Thoracic aorta (tissue), 2 donors: ENCODE measurements around the gene INAVA. TPM values are rescaled to one million over a fixed set of nuclear protein-coding genes. Genes with fewer than 3 reads are reported as not detected.

Source experiments
- ATAC-seq: fragments of 150-250 bp; one replicate; pipeline ENCODE4 v1.8.0; 2017; ENCODE audit warnings: low read depth; ENCODE audit not compliant: insufficient number of reproducible peaks, low FRiP score
- DNase-seq: peaks from one replicate; pipeline ENCODE4 v3.0.0-alpha.2; 2020; ENCODE audit warnings: low spot score
- H3K27ac ChIP-seq, 2 donors: fragments of 200-600 bp; sonication (generic); 1 replicate in 1 of 2; 2 replicates in 1 of 2; pipeline ENCODE4 v1.5.1; 2016; ENCODE audit warnings: mild to moderate bottlenecking in 2 of 2, moderate library complexity in 2 of 2
- H3K27me3 ChIP-seq: fragments of 200-600 bp; sonication (generic); replicated peaks from 2 replicates; pipeline ENCODE4 v1.6.0; 2016; ENCODE audit warnings: mild to moderate bottlenecking; ENCODE audit not compliant: insufficient read depth
- H3K36me3 ChIP-seq: fragments of 200-600 bp; sonication (generic); one replicate; pipeline ENCODE4 v1.5.1; 2016
- H3K4me1 ChIP-seq, 2 donors: fragments of 200-600 bp; sonication (generic); 1 replicate in 1 of 2; 2 replicates in 1 of 2; pipeline versions ENCODE4 v1.5.1 to v1.6.0; 2016; ENCODE audit warnings: low read depth in 2 of 2, mild to moderate bottlenecking in 1 of 2; ENCODE audit not compliant: control insufficient read depth in 1 of 2
- H3K4me3 ChIP-seq: fragments of 200-600 bp; sonication (generic); 2 replicates; pipeline ENCODE4 v1.5.1; 2016; ENCODE audit warnings: mild to moderate bottlenecking
- H3K9me3 ChIP-seq: fragments of 200-600 bp; sonication (generic); 2 replicates; pipeline ENCODE4 v1.5.1; 2016
- total RNA-seq, 2 donors: library from RNA; depleted of rRNA; stranded (reverse); fragments of >200 nt; gene quantifications; one replicate each; pipeline versions ENCODE4 v1.1.0 to v1.2.3, GENCODE V29; 2016
- TF ChIP-seq, protein P1 (sequence below): fragments of 200-600 bp; sonication (generic); IDR thresholded peaks from one replicate; pipeline ENCODE4 v1.5.1; 2019; ENCODE audit warnings: antibody characterized with exemption

INAVA gene
- total RNA-seq, 2 donors from 2014 or later = 1.8 to 3.5 TPM

DNA sequence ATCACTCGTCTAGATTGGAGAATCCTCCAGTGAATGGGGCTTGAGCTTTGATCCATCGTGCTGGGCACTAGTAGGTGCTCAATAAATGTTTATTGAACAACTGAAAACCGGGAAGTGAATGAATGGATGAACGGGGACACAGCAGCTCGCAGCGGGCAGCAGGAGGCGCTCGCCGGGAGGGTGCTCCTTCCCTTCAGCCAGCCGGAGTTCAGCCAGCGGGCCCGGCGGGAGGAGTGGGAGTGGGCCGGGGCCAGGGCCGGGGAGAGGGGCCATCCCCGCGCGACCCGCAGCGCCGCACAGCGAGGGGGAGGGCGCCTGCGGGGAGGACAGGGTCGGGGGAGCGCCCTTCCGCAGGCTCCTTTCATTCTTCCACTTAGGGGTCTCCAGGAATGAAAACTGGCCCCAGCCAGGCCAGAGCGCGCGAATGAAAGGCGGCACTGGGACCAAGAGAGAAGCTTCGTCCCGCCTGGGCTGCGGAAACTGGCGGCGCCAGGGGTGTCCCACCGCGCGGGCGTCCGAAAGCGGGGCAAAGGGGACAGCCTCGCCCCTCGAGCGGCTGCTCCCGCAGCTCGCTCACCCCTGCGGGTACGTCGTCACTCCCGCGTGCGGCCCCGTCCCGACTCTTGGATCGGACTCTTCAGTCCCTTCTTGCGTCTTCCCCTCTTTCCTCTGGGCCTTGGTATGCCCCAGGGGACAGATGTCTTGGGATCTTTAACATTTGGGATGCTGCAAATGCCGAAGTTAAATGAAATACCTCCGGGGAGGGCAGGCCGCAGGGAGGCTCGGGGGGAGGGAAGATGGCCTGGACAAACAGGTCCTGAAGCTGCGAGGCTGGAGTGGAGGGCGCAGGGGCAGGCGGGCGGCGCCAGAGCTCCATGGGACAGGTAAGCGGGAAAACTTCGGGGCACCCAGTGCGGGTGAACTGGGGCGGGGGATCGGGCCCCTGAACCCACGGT lies 3.6 kb upstream of the INAVA start:
- ATAC-seq (peak; percentile 8), DNase-seq (no peak)
- TF ChIP-seq, protein P1, sequence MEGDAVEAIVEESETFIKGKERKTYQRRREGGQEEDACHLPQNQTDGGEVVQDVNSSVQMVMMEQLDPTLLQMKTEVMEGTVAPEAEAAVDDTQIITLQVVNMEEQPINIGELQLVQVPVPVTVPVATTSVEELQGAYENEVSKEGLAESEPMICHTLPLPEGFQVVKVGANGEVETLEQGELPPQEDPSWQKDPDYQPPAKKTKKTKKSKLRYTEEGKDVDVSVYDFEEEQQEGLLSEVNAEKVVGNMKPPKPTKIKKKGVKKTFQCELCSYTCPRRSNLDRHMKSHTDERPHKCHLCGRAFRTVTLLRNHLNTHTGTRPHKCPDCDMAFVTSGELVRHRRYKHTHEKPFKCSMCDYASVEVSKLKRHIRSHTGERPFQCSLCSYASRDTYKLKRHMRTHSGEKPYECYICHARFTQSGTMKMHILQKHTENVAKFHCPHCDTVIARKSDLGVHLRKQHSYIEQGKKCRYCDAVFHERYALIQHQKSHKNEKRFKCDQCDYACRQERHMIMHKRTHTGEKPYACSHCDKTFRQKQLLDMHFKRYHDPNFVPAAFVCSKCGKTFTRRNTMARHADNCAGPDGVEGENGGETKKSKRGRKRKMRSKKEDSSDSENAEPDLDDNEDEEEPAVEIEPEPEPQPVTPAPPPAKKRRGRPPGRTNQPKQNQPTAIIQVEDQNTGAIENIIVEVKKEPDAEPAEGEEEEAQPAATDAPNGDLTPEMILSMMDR = peak; percentile 37
- Histone ChIP-seq H3K4me1 (peaks cover 3 to 16% of the 10 kb centered on the region in 2 donors), H3K27me3 (no peaks in the 10 kb centered on the region), H3K4me3 (peak overlapping the region; percentile 76), H3K27ac (no peak overlapping the region), H3K9me3 (no peaks in the 10 kb centered on the region), H3K36me3 (no peaks in the 10 kb centered on the region)

DNA sequence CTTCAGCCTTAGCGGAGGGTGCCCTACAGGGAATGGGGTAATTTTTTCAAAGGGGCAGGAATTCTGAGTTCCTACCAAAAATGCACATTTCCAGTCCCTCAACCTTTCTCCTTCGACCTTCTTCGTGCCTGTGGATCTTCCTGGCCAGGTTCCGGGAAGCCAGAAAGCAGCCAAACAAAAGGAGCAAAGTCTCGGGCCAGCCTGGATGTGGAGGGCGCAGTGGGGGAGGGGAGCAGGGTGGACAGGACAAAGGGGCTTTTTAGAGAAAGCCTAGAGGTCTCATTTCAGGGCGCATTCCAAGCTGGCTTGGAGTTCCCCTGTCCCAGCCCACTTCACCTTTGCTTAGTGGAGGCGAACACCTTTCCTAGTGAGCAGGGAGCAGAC lies 2.9 kb upstream of the INAVA start:
- Histone ChIP-seq H3K4me1 (peaks cover 3 to 16% of the 10 kb centered on the region in 2 donors), H3K36me3 (no peaks in the 10 kb centered on the region), H3K9me3 (no peaks in the 10 kb centered on the region), H3K27me3 (no peaks in the 10 kb centered on the region), H3K4me3 (peak overlapping the region; percentile 76), H3K27ac (no peak overlapping the region)
- DNase-seq (no peak), ATAC-seq (no peak)
- TF ChIP-seq, protein P1 = no peak

- Histone ChIP-seq H3K9me3 (no peaks in the 10 kb centered on the region), H3K27me3 (no peaks in the 10 kb centered on the region), H3K4me3 (no peak overlapping the region), H3K4me1 (peaks cover 3 to 16% of the 10 kb centered on the region in 2 donors), H3K27ac (no peak overlapping the region), H3K36me3 (no peaks in the 10 kb centered on the region)
- no peak for ATAC-seq
- no peak for DNase-seq
- TF ChIP-seq, protein P1 = no peak
Measured at GRCh38 chr1:200892546-200892945, 2.2 kb upstream of the INAVA start.

DNA sequence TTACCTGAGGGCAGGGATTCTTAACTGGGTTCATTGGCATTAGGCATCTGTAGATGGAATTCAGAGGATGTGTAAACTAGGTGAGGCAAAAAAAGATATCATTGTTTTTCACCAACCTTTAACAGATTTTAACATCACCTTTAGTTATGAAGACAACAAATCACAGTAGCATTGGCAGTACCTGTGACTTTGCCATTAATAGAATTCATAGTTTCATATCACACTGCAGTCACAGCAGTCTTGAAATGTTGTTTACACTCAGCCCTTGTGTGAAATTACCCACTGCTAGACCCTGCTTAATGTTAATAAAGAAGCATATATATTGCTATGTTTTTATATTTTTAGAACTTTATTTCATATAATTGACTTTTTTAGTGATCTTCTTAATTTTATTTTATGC lies 1.7 kb upstream of the INAVA start:
- H3K4me3 ChIP-seq = no peak overlapping the region
- no peak overlapping the region for H3K27ac ChIP-seq
- no peaks in the 10 kb centered on the region for H3K36me3 ChIP-seq
- ATAC-seq (no peak), DNase-seq (no peak)
- H3K4me1 ChIP-seq = peaks cover 3 to 16% of the 10 kb centered on the region in 2 donors
- TF ChIP-seq, protein P1 = no peak
- H3K27me3 ChIP-seq = no peaks in the 10 kb centered on the region
- no peaks in the 10 kb centered on the region for H3K9me3 ChIP-seq

DNA sequence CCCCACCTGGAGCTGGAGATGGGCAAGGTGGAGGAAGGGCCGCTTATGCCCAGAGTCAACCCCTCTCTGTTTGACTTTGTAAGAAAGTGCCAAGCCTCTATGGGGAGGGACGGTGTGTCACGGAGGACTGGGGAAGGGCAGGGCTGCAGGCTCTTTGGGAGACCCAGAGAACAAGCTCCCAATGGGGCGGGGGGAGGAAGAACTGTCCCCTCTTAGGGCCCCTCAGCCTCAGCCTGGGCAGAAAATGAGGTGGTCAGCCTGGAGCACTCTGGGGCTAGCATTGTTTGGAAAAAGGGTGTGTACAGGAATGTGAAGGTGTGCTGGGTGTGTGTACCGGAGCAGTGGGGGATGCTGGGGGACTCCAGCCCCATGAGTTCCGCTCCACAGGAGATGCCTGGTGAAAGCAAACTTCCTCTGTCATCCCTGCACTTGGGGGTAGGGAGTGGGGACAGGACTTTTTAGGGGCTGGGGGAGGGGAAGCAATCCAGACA lies 1.2 kb upstream of the INAVA start:
- H3K27ac ChIP-seq = no peak overlapping the region
- DNase-seq (no peak), ATAC-seq (no peak)
- no peaks in the 10 kb centered on the region for H3K36me3 ChIP-seq
- no peaks in the 10 kb centered on the region for H3K27me3 ChIP-seq
- H3K9me3 ChIP-seq = no peaks in the 10 kb centered on the region
- H3K4me3 ChIP-seq = no peak overlapping the region
- H3K4me1 ChIP-seq = peaks cover 3 to 16% of the 10 kb centered on the region in 2 donors
- TF ChIP-seq, protein P1 = no peak
